ENCODE data around the gene SSX2B.
"Not testable (repeated sequence)": the region's sequence is repeated elsewhere in the genome, so short reads cannot be mapped to it uniquely, and the experiment has no call there.

DNA sequence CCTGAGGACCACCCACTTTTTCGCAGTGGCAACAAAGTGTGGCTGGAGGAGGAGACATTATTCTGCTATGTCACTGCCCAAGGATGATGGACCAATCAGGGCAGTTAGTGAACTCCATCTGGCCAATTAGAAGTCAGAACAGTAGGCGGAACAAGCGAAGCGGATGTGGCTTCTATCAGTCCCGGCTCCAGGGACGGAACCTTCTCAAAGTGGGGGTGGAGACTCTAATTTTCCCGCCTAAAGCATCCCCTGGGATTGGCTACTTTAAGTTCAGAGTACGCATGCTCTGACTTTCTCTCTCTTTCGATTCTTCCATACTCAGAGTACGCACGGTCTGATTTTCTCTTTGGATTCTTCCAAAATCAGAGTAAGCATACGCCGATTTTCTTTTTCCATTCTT, at the start of gene SSX2B:
- TF ChIP-seq, protein P1, sequence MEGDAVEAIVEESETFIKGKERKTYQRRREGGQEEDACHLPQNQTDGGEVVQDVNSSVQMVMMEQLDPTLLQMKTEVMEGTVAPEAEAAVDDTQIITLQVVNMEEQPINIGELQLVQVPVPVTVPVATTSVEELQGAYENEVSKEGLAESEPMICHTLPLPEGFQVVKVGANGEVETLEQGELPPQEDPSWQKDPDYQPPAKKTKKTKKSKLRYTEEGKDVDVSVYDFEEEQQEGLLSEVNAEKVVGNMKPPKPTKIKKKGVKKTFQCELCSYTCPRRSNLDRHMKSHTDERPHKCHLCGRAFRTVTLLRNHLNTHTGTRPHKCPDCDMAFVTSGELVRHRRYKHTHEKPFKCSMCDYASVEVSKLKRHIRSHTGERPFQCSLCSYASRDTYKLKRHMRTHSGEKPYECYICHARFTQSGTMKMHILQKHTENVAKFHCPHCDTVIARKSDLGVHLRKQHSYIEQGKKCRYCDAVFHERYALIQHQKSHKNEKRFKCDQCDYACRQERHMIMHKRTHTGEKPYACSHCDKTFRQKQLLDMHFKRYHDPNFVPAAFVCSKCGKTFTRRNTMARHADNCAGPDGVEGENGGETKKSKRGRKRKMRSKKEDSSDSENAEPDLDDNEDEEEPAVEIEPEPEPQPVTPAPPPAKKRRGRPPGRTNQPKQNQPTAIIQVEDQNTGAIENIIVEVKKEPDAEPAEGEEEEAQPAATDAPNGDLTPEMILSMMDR (conservative IDR thresholded peaks at IDR 0.05) = not testable (repeated sequence)
- not testable (repeated sequence) for TF ChIP-seq EZH2 (IDR thresholded peaks at IDR 0.05; ENCODE audit: low read depth)
